ENCODE data around the gene GABPB1.
A peak's percentile ranks its signal among the peaks of the same experiment; 100 is the strongest.
"Not testable (repeated sequence)": the region's sequence is repeated elsewhere in the genome, so short reads cannot be mapped to it uniquely, and the experiment has no call there.

Gene GABPB1

DNA sequence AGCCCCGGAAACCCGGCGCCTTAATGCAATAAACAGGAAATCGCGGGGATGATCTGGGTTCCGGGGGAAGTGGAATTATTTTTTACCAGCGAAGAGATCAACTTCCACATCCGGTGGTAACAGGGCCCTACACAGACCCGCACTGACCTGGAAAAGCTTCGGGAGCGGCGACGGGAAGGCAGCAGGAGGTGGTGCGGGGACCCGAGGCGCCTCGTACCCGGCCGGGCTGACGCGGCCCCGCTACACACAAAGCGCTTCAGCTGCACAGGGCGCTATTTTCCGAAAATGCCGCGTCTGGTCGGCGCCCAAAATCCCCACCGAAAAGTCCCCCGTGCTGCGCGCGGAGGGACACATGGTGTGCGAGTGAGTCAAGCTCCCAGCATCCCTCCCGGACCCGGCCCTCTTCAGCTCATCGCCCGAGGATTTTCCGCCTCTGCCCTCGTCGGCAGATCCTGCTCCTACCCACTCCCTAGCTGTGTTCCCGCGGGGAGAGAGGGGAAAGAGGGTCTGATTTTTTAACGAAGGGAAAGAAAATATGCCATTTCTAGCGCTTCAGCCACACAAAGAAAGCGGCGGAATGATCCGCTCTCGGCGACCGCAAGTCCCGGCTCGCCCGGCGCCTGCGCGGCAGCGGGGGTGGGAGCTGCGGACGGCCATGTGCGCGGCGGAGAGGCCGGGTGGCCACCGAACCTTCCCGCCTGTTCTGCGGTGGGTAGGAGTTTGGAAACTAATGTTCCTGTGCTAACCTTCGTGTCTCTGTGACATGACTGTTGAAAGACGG is at the start of gene GABPB1:
GABPB1 (minus strand) TSS at position 361 of the 781 bp plus-strand sequence. CDS start 45,400 bp downstream, outside the sequence.
- DNase-seq (ENCODE audit: low spot score), result peak; percentile 88

DNA sequence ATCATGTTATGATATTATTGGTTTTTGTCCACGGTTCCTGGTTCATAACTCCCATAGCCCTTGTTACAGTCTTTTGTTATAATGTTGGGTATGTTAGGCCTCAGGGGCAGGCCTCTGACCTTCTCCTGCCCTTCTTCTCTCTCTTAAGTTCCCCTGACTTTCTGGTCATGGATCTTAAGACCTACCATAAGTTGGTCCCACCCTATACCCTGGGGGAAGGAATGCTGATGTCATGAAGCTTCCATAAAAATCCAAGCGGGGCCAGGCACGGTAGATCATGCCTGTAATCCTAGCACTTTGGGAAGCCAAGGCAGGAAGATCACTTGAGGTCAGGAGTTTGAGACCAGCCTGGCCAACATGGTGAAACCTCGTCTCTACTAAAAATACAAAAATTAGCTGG is 36.6 kb upstream of the GABPB1 start:
- DNase-seq (ENCODE audit: low spot score), result not testable (repeated sequence)

DNA sequence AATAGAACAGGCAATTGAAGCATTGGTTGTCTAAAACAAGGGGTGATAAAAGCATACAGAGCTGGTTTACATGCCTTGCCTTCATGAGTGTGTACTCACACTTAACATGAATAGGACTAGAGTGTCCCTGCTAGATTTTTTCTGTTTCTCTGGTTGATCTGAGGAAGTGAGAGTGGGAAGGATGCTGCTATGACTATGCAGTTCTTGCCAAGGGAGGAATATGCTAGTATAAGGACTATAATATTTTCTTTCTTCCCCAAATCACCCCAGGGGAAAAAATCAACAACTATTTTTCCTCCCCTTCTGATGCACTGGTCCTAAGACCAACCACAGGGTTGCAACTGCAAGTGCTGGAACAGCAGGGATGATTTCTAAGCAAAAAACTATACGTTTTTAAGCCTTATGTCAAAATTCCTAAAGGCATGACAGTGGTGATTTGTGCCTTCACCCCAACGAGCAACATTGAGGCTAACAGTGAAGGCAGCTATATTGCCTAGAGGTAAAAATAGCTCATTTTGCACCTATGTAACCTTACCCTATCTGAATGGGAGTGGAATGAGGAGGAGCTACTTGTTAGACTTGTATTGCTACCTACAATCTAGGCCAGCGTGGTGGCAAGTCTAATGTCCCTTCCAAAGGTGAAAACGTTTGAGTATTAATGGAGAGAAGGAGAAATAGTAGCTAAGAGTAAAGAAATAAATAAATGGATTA is 35.7 kb upstream of the GABPB1 start:
- DNase-seq (ENCODE audit: low spot score), result no peak

DNA sequence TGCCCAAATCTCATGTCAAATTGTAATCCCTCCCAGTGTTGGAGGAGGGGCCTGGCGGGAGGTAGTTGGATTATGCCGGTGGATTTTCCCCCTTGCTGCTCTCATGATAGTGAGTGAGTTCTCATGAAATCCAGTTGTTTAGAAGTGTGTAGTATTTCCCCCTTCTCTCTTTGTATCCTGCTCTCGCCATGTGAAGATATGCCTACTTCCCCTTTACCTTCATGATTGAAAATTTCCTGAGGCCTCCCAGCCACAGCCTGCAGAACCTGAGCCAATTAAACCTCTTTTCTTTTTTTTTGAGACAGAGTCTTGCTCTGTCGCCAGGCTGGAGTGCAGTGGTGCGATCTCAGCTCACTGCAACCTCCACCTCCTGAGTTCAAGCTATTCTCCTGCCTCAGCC is 27.4 kb upstream of the GABPB1 start:
- DNase-seq (ENCODE audit: low spot score), result not testable (repeated sequence)

DNA sequence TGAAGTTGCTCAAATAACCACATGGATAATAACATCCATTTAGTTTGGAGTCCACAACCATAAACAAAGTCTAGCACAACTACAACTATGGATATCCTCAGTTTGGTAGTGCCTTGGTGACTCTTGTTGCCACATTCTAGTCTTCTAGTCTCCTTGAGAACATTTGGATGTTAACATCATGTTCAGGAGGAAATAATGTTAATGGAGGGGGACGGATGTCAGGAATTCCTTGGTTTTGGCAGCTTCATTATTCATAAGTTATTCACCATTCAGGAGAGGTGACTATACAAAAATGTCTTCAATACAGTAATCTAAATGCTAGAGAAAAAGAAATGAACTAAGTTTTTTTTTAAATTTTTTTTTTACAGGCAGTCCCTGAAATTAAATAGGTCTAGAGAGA is 26.4 kb upstream of the GABPB1 start:
- DNase-seq (ENCODE audit: low spot score), result no peak

DNA sequence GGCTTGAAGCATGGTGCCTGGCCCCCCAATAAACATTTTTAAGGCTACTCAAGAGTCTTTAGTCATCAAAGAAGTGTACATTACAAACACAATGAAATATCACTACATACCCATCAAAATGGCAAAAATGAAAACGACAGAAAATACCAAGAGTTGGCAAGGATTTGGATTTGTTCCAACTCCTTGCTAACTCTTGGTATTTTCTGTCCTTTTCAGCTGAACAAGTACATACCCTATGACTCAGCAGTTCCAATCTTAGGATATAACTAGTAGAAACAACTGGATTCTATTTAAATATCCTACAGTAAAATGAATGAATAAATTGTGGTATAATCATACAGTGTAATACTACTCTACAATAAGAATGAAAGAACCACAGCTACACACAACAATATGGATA is 25.1 kb upstream of the GABPB1 start:
- no peak for DNase-seq (ENCODE audit: low spot score)

DNA sequence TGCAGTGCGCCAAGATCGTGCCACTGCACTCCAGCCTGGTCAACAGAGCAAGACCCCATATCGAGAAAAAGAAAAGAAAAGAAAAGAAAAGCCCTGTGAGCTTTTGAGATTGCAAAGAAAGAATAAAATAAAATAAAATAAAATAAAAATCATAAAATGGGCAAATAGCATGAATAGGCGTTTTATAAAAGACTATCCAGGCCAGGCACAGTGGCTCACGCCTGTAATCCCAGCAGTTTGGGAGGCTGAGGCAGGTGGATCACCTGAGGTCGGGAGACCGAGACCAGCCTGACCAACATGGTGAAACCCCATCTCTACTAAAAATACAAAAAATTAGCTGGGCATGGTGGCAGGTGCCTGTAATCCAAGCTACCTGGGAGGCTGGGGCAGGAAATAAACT is 24.4 kb upstream of the GABPB1 start:
- DNase-seq (ENCODE audit: low spot score), result not testable (repeated sequence)

DNA sequence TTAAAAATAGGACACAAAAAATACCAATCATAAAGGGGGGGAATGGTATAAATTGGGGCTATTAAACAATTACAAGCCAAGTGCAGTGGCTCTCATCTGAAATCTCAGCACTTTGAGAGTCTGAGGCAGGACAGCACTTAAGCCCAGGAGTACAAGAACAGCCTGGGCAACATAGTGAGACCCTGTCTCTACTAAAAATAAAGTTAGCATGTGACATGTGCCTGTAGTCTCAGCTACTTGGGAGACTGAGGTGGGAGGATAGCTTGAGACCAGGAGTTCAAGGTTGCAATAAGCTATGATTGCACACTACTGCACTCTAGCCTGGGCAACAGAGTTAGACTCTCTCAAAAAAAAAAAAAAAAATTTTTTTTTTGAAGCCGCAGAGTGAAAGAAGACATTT is 23.8 kb upstream of the GABPB1 start:
- DNase-seq (ENCODE audit: low spot score), result no peak

DNA sequence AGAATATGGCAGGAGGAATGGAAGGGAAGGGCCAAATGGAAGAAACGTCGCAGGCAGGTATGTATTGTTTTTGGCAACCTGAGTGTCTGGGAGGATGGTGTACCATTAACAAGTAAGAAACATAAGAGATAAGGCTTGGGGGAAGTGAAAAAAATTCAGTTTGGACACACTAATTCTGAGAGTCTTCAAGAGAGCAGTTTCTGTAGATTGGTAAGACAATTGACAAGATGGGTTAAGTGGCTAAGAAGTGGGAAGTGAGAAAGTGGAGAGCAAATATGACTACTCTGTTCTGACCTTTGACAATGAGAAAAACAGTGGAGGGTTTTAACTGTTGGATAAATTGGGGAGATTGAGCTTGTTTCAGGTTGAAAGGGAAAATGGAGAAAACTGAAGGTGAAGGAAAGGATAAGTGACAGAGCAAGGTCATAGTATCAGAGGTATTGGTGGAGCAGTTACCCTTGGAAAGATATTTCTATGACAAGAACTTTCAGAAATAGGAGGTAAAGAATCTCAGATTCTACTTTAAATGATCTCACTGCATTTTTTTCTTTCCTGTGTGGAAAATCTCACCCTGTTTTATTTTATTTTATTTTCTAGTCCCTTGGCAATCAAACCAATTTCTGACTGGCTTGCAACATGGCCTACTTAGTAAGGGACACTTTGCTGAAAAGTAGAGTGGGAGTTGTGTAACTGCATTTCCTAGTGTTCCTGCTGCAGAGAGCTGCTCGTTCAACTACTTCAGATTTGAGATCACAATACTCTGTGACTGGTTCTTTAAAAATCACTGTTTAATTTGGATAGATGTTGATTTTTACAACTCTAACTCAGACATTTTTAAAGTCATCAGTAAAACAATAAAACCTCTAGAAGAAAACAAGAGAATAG is 23.1 kb upstream of the GABPB1 start:
- DNase-seq (ENCODE audit: low spot score), result peak; percentile 82

DNA sequence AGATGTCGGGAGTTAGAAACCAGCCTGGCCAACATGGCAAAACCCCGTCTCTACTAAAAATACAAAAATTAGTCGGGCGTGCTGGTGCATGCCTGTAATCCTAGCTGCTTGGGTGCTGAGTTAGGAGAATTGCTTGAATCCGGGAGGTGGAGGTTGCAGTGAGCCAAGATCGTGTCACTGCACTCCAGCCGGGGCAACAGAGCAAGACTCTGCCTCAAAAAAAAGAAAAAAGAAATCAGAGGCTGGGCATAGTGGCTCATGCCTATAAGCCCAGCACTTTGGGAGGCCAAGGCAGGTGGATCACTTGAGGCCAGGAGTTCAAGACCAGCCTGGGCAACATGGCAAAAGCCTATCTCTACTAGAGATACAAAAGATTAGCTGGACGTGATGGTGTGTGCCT is 14.6 kb upstream of the GABPB1 start:
- not testable (repeated sequence) for DNase-seq (ENCODE audit: low spot score)

DNA sequence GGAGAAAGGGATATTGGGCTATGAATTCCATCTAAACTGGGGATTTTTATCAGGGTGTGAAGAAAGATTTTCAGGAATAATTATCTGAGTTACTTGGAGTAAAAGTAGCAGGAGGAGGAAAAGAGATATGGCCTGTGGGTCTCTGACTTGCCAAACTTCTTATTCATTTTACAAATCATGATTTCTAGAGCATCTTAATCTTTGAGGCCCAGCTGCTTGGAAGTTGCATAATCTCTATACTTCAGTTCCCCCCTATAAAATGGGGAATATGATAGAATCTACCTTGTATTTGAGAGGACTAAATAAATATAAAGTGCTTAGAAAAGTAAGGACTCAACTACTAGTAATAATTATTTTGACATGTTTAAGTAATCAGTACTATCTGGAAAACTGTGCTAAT is 11.0 kb upstream of the GABPB1 start:
- DNase-seq (ENCODE audit: low spot score), result no peak

DNA sequence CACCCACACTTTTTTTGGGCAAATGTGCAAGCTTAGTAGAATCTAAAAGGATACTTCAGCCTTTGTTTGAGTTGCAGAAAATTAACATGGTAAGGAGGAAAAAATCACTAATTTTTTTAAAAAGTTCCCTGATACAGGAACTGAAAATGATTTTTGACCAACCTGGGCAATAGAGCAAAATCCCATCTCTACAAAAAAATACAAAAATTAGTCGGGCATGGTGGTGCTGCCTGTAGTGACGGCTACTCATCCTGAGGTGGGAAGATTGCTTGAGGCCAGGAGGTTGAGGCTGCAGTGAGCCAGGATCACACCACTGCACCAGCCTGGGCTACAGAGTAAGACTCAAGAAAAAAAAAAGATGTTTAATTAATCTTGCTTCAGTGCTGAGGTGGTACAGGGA is 10.6 kb upstream of the GABPB1 start:
- DNase-seq (ENCODE audit: low spot score), result no peak

DNA sequence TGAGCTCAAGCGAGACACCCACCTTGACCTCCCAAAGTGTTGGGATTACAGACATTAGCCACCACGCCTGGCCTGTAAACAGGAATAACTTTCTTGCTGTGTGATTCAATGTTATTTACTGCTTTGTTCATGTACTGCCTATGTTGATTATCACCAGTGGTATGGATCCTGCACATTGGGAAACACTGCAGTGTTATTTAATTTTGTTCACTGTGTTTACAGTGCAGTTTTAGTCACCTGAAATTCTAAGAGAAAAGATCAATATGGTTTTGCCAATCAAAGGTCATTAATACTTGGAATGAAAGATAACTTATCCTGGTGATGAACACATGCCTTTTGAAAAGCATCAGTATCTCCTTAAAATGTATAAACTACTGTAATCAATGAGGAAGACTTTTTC is 8.6 kb upstream of the GABPB1 start:
- DNase-seq (ENCODE audit: low spot score), result no peak

DNA sequence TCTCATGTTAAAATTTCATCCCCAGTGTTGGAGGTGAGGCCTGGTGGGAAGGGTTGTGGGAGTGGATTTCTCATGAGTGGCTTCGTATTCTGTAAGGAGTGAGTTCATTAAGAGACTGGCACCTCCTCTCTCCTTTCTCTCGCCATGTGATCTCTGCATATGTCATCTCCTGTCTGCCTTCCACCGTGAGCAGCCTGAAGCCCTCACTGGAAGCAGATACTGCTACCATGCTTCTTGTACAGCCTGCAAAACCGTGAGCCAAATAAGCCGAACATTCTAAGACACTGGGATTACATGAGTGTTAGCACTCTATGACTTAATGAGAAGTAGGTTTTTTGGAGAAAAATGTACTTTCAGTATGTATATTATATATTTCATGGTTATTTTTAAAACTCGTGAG is 6.8 kb upstream of the GABPB1 start:
- DNase-seq (ENCODE audit: low spot score), result no peak

DNA sequence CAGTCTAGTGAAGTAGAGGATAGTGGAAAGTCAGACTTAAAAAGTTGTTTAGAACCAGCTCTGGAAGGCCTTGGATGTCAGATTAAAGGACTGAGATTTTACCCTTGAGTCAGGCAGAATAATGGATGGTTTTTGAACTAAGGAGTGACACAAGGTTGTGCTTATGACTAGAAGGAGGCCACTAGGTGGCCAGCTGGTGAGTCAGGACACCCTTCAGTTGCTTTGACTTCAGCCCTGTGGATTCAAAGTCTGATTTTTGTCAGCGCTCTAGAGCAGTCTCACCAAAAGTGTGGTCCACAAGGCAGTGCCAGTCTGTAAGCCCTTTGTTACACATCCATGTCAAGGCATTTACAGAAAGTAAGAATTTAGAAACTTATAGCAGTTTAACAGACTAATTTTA is 3.8 kb upstream of the GABPB1 start:
- DNase-seq (ENCODE audit: low spot score), result peak; percentile 50

DNA sequence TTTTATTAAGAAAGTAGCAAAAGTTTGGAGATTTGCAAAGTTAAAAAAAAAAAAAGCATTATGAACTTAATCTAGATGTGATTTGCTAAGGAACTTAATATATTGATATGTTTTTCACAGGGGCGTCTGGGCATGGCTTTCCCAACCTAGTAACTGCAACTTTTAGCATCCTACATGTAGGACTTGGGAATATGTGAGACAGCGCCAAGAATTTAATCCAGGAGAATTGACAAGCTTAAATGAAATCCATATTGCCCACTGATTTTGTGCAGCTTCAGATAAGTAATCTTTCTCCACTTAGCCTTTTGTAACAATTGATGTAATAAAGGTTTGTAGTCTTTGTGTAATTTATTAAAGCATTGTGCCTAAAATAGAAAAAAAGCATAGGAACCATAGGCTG is 982 bp upstream of the GABPB1 start:
- DNase-seq (ENCODE audit: low spot score), result no peak

DNA sequence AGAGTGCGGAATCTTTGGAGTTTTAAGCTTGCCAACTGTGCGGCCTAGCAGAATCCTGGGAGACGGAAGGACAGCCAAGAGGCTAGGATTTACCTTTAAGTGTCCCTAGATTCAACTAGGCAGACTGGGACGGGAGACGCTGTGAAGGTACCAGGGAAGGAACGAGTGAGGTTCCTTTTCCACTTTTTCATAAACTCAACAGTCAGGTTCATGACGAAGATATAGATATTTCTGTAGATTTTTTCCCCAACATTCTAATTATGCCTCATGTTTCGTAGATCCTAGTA is 564 bp upstream of the GABPB1 start:
- no peak for DNase-seq (ENCODE audit: low spot score)

DNA sequence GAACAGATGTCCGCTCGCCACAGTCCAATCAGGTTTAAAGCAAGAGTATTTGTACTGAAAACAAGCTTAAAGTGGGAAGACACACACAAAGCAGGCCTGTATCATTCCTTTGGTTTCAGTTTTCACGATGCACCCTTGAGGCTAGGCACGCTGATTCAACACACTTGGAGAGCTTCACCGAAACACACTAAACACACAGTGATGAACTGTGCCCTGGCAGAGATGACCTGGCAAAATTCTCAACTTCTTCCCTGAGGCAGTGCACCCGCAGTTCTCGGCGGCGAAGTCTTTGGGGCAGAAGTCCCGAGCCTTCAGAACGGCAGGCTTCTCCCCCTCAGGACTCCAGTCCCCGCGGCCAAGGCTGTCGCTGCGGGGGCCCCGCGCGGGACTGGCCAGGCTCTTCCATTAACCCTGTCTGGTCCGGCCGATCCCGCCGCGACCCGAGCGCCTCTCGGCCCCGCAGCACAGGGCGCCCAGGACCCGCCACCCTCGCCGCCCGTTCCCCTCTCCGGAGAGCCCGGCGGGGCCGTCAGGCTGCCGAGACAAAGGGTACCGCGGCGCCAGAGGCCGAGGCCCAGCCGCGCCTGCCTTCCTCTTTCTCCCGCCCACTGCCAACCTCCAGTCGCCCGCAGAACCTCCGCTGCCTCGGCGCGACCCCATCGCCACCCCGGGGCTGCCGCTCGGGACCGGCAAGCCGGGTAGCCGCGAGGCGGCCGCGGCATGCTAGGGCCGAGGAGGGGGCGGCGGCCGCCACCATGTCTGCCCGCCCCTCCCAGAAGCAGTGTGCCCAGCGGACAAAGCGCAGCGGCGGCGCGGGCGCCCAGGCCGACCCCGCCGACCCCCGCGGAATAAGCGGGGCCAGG is 792 bp downstream of the GABPB1 start:
- DNase-seq (ENCODE audit: low spot score), result peak; percentile 79

DNA sequence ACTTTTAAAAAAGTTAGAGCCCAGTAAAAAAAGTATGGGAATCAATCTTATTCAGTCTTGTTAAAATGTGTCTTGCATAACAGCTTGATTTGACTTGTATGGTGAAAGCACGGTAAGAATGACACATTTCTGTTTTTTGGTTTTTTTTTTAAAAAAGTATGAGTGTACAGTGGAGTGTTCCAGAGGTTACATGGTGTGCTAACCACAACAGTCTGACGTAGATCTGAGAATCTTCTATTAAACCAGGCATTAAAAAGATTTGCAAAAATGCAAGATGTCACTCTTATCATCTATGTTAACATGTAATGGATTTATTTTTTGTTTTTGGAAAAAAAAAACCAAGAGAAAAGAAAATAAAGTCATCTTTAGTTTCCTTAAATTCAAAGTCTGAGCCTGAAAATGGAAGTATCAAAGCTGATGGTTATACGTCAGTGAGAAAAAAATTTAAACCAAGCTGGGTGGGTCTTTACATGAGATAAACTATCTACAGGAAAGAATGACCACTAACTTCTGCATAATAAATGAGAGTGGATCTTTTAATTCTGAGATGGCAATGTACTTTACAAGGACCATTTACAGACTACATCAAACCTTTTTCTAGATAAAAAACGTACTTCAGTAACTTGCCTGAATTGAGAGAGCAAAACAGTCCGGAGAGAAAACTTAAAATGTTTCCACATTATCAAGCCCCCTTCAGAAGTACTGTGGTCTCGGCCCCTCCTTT is 1.6 kb downstream of the GABPB1 start:
- peak; percentile 63 for DNase-seq (ENCODE audit: low spot score)

DNA sequence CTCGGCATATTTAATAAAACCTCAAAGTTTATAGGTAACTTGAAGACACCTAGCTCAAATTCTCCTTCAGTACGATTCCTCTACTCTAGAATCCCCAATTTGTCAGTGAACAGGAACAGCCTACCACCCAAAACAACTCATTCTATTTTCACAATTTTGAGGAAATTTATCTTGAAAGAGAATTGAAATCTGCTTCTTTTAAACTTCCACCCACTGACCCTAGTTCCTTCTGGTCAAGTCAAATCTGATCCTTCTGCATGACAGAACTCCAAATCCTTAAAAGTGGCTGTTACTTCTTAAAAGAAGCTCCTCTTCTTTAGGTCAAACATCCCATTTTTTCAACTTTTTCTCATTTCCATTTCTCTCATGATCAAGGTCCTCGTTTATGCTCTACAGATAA is 4.4 kb downstream of the GABPB1 start:
- no peak for DNase-seq (ENCODE audit: low spot score)

DNA sequence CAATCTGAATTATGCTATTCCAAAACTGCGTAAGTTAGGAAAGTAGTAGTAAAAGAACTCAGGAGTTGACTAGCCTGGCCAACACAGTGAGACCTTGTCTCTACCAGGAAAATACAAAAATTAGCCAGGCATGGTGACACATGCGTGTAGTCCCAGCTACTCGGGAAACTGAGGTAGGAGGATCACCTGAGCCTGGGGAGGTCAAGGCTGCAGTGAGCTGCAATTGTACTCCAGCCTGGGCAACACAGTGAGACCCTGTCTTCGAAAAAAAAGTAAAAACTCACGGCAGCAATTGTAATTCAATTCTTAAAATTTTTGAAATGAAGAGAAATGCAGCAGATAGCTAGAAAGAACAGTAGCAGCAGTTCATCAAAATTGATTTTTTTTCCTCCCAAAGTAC is 9.7 kb downstream of the GABPB1 start:
- DNase-seq (ENCODE audit: low spot score), result no peak
